ENCODE measurements around the gene CFDP1.
A peak's percentile ranks its signal among the peaks of the same experiment; 100 is the strongest.
"Not testable (repeated sequence)": the region's sequence is repeated elsewhere in the genome, so short reads cannot be mapped to it uniquely, and the experiment has no call there.

The CFDP1 gene

GRCh38 chr16:75464122-75464918 lies 31.0 kb upstream of the CFDP1 start, which contains the start of gene TMEM170A:
TSS of gene TMEM170A (minus strand) at chr16:75464689. CDS start at chr16:75464600, 89 bp downstream.
- Mint-ChIP-seq H3K27ac (peak within 1 kb of the TSS; percentile 94), H3K4me1 (peaks cover 43% of the 10 kb centered on the region), H3K36me3 (peaks cover 17% of the 10 kb centered on the region), H3K27me3 (no peaks in the 10 kb centered on the region), H3K9me3 (no peaks in the 10 kb centered on the region), H3K4me3 (peak within 1 kb of the TSS; percentile 84)
- CTCF ChIA-PET = interaction anchor here (0.7 to 2.5 kb wide), 25 partner anchors 11 to 266 kb away, joined by 3 to 13 read pairs (median 4); partner anchors contain the start of genes CFDP1 and TMEM231
- DNase-seq = peak; percentile 99

- peaks cover 17% of the 10 kb centered on the region for H3K36me3 Mint-ChIP-seq
- peak overlapping the region; percentile 84 for H3K4me3 Mint-ChIP-seq
- DNase-seq, H3K9me3 Mint-ChIP-seq, H3K27me3 Mint-ChIP-seq: not testable (repeated sequence)
- CTCF ChIA-PET = interaction anchor here (0.9 to 2.2 kb wide), 7 partner anchors 17 to 264 kb away, joined by 3 to 9 read pairs (median 3); partner anchors contain the start of gene CFDP1
- H3K4me1 Mint-ChIP-seq = peaks cover 43% of the 10 kb centered on the region
- peak overlapping the region; percentile 90 for H3K27ac Mint-ChIP-seq
These were observed 30.3 kb upstream of the CFDP1 start for GRCh38 chr16:75463389-75464121.

GRCh38 chr16:75462806-75463205 lies 29.5 kb upstream of the CFDP1 start:
- peaks cover 17% of the 10 kb centered on the region for H3K36me3 Mint-ChIP-seq
- peak overlapping the region; percentile 84 for H3K4me3 Mint-ChIP-seq
- H3K27ac Mint-ChIP-seq = peak overlapping the region; percentile 90
- CTCF ChIA-PET = no interaction called here
- peaks cover 43% of the 10 kb centered on the region for H3K4me1 Mint-ChIP-seq
- DNase-seq = no peak
- no peaks in the 10 kb centered on the region for H3K9me3 Mint-ChIP-seq
- no peaks in the 10 kb centered on the region for H3K27me3 Mint-ChIP-seq

- no peak for DNase-seq
- H3K27ac Mint-ChIP-seq = peak overlapping the region; percentile 42
- no peaks in the 10 kb centered on the region for H3K9me3 Mint-ChIP-seq
- peaks cover 43% of the 10 kb centered on the region for H3K4me1 Mint-ChIP-seq
- CTCF ChIA-PET = no interaction called here
- no peaks in the 10 kb centered on the region for H3K27me3 Mint-ChIP-seq
- H3K36me3 Mint-ChIP-seq = peaks cover 17% of the 10 kb centered on the region
- H3K4me3 Mint-ChIP-seq = no peak overlapping the region
These were observed 28.3 kb upstream of the CFDP1 start for GRCh38 chr16:75461575-75461974.

GRCh38 chr16:75460446-75460845 lies 27.1 kb upstream of the CFDP1 start:
- no peak for DNase-seq
- CTCF ChIA-PET = no interaction called here
- H3K9me3 Mint-ChIP-seq = no peaks in the 10 kb centered on the region
- no peaks in the 10 kb centered on the region for H3K27me3 Mint-ChIP-seq
- peaks cover 43% of the 10 kb centered on the region for H3K4me1 Mint-ChIP-seq
- H3K27ac Mint-ChIP-seq = no peak overlapping the region
- no peak overlapping the region for H3K4me3 Mint-ChIP-seq
- H3K36me3 Mint-ChIP-seq = peaks cover 17% of the 10 kb centered on the region

- Mint-ChIP-seq H3K4me1 (peaks cover 40% of the 10 kb centered on the region), H3K9me3 (no peaks in the 10 kb centered on the region), H3K36me3 (peaks cover 17% of the 10 kb centered on the region), H3K27ac (no peak overlapping the region), H3K4me3 (no peak overlapping the region), H3K27me3 (no peaks in the 10 kb centered on the region)
- no peak for DNase-seq
- CTCF ChIA-PET = no interaction called here
These were observed 26.4 kb upstream of the CFDP1 start for GRCh38 chr16:75459691-75460090.

GRCh38 chr16:75458439-75458838 lies 25.1 kb upstream of the CFDP1 start:
- CTCF ChIA-PET = interaction anchor here (1.5 kb wide), 1 partner anchor 14 kb away, joined by 3 read pairs; no protein-coding TSS in a partner anchor
- peaks cover 37% of the 10 kb centered on the region for H3K4me1 Mint-ChIP-seq
- no peaks in the 10 kb centered on the region for H3K27me3 Mint-ChIP-seq
- H3K27ac Mint-ChIP-seq = no peak overlapping the region
- peaks cover 13% of the 10 kb centered on the region for H3K36me3 Mint-ChIP-seq
- no peak overlapping the region for H3K4me3 Mint-ChIP-seq
- no peak for DNase-seq
- H3K9me3 Mint-ChIP-seq = no peaks in the 10 kb centered on the region

- Mint-ChIP-seq H3K27ac (no peak overlapping the region), H3K4me1 (peaks cover 33% of the 10 kb centered on the region), H3K4me3 (no peak overlapping the region), H3K27me3 (no peaks in the 10 kb centered on the region), H3K36me3 (peaks cover 13% of the 10 kb centered on the region), H3K9me3 (no peaks in the 10 kb centered on the region)
- CTCF ChIA-PET = interaction anchor here (0.6 to 1.5 kb wide), 2 partner anchors 14 to 60 kb away, joined by 3 read pairs; no protein-coding TSS in a partner anchor
- no peak for DNase-seq
These were observed 24.7 kb upstream of the CFDP1 start for GRCh38 chr16:75458029-75458428.

GRCh38 chr16:75457485-75458021 lies 24.2 kb upstream of the CFDP1 start:
- Mint-ChIP-seq H3K27me3 (no peaks in the 10 kb centered on the region), H3K4me1 (peaks cover 28% of the 10 kb centered on the region), H3K36me3 (peaks cover 17% of the 10 kb centered on the region), H3K9me3 (no peaks in the 10 kb centered on the region), H3K27ac (no peak overlapping the region), H3K4me3 (no peak overlapping the region)
- no peak for DNase-seq
- CTCF ChIA-PET = interaction anchor here (0.6 kb wide), 1 partner anchor 60 kb away, joined by 3 read pairs; no protein-coding TSS in a partner anchor

- H3K4me3 Mint-ChIP-seq = no peak overlapping the region
- CTCF ChIA-PET = interaction anchor here (1.7 kb wide), 1 partner anchor 8 kb away, joined by 4 read pairs; no protein-coding TSS in a partner anchor
- no peaks in the 10 kb centered on the region for H3K9me3 Mint-ChIP-seq
These were observed 23.7 kb upstream of the CFDP1 start for GRCh38 chr16:75456971-75457370.

GRCh38 chr16:75456486-75456885 lies 23.2 kb upstream of the CFDP1 start:
- H3K9me3 Mint-ChIP-seq, DNase-seq, H3K4me3 Mint-ChIP-seq, H3K27me3 Mint-ChIP-seq, H3K27ac Mint-ChIP-seq: not testable (repeated sequence)
- peaks cover 18% of the 10 kb centered on the region for H3K4me1 Mint-ChIP-seq
- peaks cover 18% of the 10 kb centered on the region for H3K36me3 Mint-ChIP-seq
- CTCF ChIA-PET = interaction anchor here (1.7 kb wide), 1 partner anchor 9 kb away, joined by 4 read pairs; no protein-coding TSS in a partner anchor

More at GRCh38 chr16:75456971-75457370, 23.7 kb upstream of the CFDP1 start:
- no peak for DNase-seq
- Mint-ChIP-seq H3K36me3 (peaks cover 17% of the 10 kb centered on the region), H3K27me3 (no peaks in the 10 kb centered on the region), H3K4me1 (peaks cover 22% of the 10 kb centered on the region), H3K27ac (no peak overlapping the region)

- Mint-ChIP-seq H3K27ac (no peak overlapping the region), H3K9me3 (no peaks in the 10 kb centered on the region), H3K36me3 (peaks cover 21% of the 10 kb centered on the region), H3K27me3 (no peaks in the 10 kb centered on the region), H3K4me1 (peaks cover 10% of the 10 kb centered on the region), H3K4me3 (no peak overlapping the region)
- DNase-seq = no peak
- CTCF ChIA-PET = interaction anchor here (1.7 kb wide), 1 partner anchor 10 kb away, joined by 4 read pairs; no protein-coding TSS in a partner anchor
These were observed 22.4 kb upstream of the CFDP1 start for GRCh38 chr16:75455677-75456076.

GRCh38 chr16:75452464-75453190 lies 19.3 kb upstream of the CFDP1 start:
- Mint-ChIP-seq H3K9me3 (no peaks in the 10 kb centered on the region), H3K36me3 (peaks cover 21% of the 10 kb centered on the region), H3K27ac (no peak overlapping the region), H3K4me1 (no peaks in the 10 kb centered on the region), H3K4me3 (no peak overlapping the region), H3K27me3 (no peaks in the 10 kb centered on the region)
- DNase-seq = no peak
- CTCF ChIA-PET = interaction anchor here (1.2 kb wide), 1 partner anchor 13 kb away, joined by 3 read pairs; no protein-coding TSS in a partner anchor
